T-helper 22 cell (primary cell): Measurements from ENCODE around the gene ZNF837.
"Not testable (repeated sequence)": the region's sequence is repeated elsewhere in the genome, so short reads cannot be mapped to it uniquely, and the experiment has no call there.

Source experiments
- DNase-seq: peaks from one replicate; pipeline ENCODE4 v3.0.0-alpha.2; 2020; ENCODE audit warnings: low read depth

Gene ZNF837

GRCh38 chr19:58395979-58396627, 15.3 kb upstream of the ZNF837 start:
- no peak for DNase-seq

- DNase-seq: no peak
Measured at GRCh38 chr19:58395220-58395978, 14.6 kb upstream of the ZNF837 start, which contains the start of gene RNF225. RNF225 (plus strand) TSS chr19:58395656; CDS start chr19:58396090, 434 bp downstream.

- no peak for DNase-seq
Measured at GRCh38 chr19:58394821-58395219, 14.0 kb upstream of the ZNF837 start.

DNA sequence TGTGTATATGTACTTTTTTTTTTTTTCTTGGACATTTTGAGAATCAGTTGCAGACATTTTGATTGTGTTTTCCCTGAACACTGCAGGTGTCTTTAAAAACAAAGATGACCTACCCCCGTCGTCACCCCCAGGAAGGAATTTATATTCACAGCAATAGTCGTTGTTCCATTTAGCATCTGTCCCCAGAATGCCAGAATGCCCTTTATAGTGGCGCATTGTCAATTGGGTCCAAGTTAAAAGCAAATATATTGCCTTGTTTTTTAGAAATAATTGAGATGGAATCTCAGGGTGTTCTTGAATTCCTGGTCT, 12.8 kb upstream of the ZNF837 start:
- no peak for DNase-seq

DNA sequence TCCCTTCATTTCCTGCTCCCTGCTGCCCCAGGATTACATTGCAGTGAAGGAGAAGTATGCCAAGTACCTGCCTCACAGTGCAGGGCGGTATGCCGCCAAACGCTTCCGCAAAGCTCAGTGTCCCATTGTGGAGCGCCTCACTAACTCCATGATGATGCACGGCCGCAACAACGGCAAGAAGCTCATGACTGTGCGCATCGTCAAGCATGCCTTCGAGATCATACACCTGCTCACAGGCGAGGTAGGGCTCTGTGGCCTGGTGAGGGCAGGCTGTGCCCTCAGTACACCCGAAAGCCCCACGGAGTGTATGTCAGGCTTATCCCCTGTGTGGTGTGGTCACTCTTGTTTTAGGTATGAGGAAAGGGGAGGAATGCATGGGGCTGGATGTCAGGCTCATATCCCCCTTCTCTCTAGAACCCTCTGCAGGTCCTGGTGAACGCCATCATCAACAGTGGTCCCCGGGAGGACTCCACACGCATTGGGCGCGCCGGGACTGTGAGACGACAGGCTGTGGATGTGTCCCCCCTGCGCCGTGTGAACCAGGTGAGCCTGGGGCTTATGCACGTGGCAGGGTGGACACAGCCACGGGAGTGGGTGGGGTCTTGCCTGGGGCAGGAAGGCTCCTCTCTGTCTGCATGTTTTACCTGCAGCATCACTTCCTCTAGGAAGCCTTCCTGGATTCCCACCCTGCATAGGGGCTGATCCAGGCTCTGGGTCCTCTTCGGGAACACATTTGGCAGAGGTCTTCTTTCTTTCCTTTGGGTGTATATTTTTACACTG, 12.3 kb upstream of the ZNF837 start:
- no peak for DNase-seq

DNA sequence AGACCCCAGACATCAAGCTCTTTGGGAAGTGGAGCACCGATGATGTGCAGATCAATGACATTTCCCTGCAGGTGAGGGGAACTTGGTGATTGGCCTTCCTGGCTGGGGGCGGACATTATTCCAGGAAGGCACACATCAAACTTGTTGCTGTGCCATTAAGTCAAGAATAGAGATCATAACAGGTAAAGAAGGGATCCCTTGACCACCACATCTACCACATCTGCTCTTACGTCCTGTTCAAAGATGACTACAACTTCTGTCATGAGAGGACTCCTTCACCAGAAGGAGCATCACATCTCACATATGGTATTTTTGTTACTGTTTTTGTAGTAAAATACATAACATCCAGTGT, 7.3 kb upstream of the ZNF837 start:
- DNase-seq: no peak

DNA sequence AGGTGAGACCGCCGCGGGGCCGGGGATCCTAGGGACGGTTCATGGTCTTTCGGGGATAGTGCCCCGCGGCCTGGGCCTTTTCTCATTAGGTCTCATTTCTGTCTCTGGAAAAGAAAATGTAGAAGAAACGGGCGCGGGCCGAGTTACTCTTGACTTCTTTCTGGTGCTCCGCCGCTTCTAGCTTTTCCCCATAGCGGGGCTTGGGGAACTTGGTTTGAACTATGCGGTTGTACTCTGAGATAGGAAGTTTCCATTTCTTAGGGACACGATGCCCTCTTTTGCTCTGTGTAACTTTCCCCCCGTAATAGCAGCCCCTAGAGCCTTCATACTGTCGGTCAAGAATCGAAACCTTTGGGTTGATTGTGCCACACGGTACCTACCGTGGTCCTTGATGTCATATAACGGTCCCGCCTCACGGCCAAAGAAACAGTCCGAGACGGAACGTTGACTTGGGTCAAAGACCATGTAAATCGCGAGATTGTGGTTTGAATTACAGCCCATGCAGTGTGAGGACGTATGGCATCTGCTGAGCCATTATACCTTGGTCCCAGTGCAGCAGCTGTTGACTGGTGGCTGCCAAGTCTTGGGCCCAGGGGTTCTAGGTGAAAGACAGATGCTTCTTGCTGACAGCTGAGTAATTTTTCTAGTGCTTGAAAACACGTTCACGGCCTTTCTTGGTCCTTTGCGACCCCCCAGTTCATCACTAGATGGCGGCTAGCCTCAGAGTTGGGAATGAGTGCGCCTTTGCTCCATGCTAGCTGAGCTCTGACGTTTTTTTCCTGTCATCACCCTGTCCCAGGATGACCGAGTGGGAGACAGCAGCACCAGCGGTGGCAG, 6.7 kb upstream of the ZNF837 start:
- DNase-seq: no peak

GRCh38 chr19:58386576-58387337, 5.9 kb upstream of the ZNF837 start, which contains the start of gene RPS5:
RPS5 (plus strand) TSS chr19:58387269; CDS start chr19:58388138, 869 bp downstream.
- peak; percentile 95 for DNase-seq

DNA sequence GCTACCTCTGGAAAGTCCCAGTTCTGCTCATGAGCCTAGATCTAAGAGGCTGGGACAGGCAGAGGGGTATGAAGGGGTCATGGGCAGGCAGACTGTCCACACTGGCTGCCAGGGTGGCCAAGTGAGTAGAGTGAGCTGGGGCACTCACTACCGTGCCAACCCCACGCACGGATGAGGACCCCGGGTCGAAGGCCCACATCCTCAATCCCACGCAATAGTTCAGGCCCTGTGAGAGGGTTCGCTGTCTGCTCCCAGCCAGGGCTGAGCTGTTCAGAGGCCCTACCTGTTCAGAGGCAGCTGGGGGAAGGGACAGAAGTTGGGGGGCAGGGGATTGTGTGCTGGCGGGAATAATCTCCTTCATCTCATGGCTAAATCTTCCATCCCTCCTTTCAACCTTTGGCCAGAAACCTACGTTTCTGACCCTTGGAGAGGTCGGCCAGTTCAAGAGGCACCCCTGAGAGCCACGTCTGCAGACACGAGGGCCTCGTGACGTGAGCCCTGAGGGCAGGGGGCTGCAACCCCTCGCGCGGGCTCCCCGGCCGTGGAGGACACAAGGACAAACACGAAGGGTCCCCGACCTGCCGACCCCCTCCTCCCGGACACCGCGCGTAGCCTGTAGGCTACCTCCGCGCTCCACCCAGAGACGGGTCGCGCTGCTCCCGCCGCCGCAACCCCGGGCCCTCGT, 5.2 kb upstream of the ZNF837 start:
- DNase-seq: no peak

DNA sequence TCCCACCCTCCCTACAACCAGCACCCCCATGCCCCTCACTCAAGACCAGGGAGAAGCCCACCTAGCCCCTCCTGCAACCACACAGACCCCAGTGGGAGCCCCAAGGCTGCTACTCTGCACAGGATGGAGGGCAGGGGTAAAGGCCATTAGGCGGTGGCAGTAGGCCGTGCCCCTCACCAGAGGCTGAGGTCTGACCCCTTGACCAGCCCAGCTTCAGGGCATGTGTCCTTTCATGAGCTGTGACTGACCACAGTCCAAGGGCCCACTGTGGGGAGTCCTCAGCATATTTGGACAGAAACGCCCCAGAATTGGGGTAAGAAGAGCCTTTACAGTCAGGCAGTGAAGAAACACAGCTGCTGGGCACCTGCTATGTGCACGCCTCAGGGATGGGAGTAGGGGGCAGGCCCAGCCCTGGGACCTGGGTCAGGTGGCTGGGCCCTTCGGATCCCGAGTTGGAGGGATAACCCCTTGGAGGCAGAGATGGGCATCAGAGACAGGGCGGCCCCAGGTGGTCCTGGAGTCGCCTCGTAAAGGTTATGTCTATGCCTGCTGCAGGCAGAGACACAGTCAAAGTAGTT, 4.6 kb upstream of the ZNF837 start:
- no peak for DNase-seq

DNA sequence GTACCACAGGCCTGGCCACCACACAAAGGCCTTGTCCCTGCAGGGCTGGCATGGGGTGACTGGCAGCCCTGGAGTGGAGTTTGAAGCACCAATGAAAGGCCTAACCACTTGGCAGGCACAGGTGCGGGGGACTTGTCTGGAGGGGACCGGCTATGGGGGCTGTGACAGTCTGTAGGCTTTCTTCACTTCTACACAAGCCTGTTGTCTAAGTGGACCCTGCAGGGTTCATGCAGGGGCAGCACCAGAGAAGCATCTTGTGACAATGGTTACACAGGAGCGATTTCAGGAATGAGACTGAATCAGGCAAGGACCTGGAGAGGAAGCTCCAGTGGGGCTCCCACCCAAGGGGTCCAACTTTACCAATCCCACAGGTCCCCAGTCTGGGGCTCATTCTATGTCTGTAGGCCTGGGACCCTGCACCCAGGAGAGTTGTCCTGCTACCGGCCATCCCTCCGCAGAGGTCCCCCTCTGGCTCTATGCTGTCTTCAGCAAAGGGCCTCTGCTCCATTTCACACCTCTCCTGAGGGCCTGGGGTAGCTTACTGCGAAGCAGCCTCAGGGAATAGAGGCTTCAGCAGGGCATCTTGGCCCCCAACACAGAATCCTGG, 2.3 kb upstream of the ZNF837 start:
- DNase-seq: no peak

DNA sequence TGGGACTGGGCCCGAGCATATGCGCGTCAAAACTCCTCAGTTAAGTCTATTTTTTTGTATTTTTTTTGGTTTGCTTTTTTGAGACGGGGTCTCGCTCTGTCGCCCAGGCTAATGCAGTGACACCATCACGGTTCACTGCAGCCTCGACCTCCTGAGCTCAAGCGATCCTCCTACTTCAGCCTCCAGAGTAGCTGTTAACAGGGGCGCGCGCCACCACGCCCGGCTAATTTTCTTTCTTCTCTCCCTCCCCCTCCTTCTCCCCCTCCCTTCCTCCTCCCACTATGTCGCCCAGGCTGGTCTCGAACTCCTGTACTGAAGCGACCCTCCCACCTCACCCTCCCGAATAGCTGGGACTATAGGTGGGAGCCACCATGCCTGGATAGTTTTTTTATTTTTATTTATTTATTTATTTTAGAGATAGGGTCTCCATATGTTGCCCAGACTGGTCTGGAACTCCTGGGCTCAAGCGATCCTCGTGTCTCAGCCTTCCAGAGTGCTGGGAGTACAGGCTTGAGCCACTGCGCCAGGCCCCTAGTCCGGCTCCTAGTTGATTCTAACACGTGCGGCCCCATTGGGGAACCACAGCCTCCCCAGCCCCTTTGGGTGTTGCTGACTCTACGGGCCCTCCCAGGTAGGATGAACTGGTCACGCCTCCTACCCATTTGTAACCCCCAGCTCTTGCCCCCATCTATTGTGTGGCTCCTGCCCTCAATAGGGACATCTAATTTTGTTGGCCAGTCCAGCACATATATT, 806 bp upstream of the ZNF837 start:
- no peak for DNase-seq

DNA sequence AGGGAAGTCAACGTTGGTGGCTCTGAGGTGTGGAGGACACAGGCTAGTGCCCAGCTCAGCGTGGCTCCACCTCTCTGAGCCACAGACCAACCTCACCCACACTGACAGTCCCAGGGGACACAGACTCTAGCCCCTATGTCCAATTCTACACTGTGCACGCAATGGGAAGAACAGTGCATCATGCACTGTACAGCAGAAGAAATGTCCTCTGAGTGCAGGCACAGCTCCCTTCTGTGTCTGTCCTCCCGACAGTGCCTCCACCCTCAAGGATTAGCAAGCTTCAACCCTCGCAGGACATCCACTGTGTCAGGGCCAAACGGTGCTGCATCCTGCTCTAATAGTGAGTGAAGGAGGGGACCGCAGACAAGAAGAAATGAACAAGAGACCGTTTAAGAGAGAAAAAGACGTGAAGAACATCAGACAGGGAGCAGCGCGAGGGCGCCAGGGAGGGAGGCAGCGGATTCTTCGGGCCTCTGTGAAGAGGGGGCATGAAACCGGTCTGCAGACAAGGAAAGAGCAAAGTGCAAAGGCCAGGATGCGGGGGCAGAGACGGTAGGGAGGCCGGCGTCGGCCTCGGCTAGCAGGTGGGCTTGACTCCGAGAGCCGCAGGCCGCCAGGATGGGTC, 681 bp downstream of the ZNF837 start:
- no peak for DNase-seq

- DNase-seq: no peak
Measured at GRCh38 chr19:58379246-58379645, 1.6 kb downstream of the ZNF837 start.

GRCh38 chr19:58376724-58377123, 4.1 kb downstream of the ZNF837 start:
- DNase-seq: not testable (repeated sequence)

- no peak for DNase-seq
Measured at GRCh38 chr19:58374200-58374599, 6.6 kb downstream of the ZNF837 start.

DNA sequence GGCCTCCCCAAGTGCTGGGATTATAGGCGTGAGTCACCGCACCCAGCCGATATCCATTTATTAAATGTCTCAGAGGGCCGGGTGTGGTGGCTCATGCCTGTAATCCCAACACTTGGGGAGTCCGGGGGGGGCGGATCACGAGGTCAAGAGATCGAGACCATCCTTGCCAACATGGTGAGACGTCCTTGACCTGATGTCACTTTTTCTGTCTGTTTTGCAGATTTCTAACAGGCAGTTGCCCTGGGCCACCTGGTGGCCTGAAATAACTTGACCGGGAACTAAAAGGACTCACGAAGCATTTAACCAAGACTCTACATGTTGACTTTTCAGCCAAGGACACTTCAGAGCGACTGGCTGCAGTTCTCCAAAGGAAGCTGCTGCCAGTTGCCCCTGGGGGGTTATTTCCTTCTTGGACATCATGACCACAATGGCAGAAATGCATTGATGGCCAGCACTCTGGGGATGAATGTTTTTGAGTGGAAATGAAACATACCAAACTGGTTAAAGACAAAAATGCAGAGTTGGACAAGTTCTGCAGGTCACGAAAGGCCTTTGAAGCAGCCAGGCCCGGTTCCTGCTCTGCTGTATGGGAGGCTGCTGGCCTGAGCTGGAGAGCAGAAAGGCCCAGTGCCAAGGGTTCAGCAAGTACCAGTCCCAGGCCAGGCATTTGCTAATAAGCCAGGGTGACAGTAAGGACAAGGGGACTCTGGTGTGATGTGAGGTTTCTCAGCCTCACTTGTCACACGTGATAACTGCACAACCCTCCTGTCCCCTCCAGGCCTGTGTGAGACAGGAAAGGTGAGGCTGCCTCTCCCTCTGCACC, 8.3 kb downstream of the ZNF837 start:
- no peak for DNase-seq
